Thymus (tissue), 11 donors: Measurements from ENCODE around the gene IL15. TPM values are rescaled to one million over a fixed set of nuclear protein-coding genes. Genes with fewer than 3 reads are reported as not detected.
A peak's percentile ranks its signal among the peaks of the same experiment; 100 is the strongest.
"Not testable (repeated sequence)": the region's sequence is repeated elsewhere in the genome, so short reads cannot be mapped to it uniquely, and the experiment has no call there.

Experiments used
- DNase-seq, 9 donors: peaks; one replicate each; pipeline ENCODE4 v3.0.0-alpha.2; 2013; ENCODE audit warnings: low spot score in 9 of 9, low read depth in 6 of 9, missing footprints in 1 of 9
- H3K27ac ChIP-seq, 2 donors: one replicate each; pipeline ENCODE4 v1.5.1; 2013; ENCODE audit warnings: control low read depth in 1 of 2, low read depth in 1 of 2, low read length in 1 of 2, mild to moderate bottlenecking in 1 of 2, moderate library complexity in 1 of 2
- H3K27me3 ChIP-seq, 2 donors: one replicate each; pipeline ENCODE4 v1.5.1; 2013; ENCODE audit warnings: low read length in 1 of 2; ENCODE audit not compliant: control insufficient read depth in 2 of 2, insufficient read depth in 1 of 2
- H3K36me3 ChIP-seq, 2 donors: one replicate each; pipeline ENCODE4 v1.5.1; 2013; ENCODE audit warnings: low read length in 1 of 2, mild to moderate bottlenecking in 1 of 2, moderate library complexity in 1 of 2; ENCODE audit not compliant: control insufficient read depth in 2 of 2, insufficient read depth in 2 of 2
- H3K4me1 ChIP-seq, 2 donors: one replicate each; pipeline ENCODE4 v1.5.1; 2013; ENCODE audit warnings: low read length in 2 of 2; ENCODE audit not compliant: control insufficient read depth in 2 of 2, insufficient read depth in 2 of 2
- H3K4me3 ChIP-seq, 2 donors: one replicate each; pipeline ENCODE4 v1.5.1; 2013; ENCODE audit warnings: low read length in 2 of 2, control low read depth in 1 of 2, mild to moderate bottlenecking in 1 of 2
- H3K9me3 ChIP-seq, 2 donors: one replicate each; pipeline ENCODE4 v1.5.1; 2013; ENCODE audit warnings: low read length in 1 of 2, mild to moderate bottlenecking in 1 of 2; ENCODE audit not compliant: control insufficient read depth in 2 of 2, insufficient read depth in 1 of 2
- WGBS: extraction: QIAGEN DNeasy Blood & Tissue Kit; methylation state at CpG from one replicate; pipeline ENCODE4 v1.1.7; 2013; 5-methylcytosine and 5-hydroxymethylcytosine counted together
- polyA plus RNA-seq: library from polyadenylated mRNA; stranded (reverse); fragments of 200-250 nt; gene quantifications from one replicate; pipeline ENCODE4 v1.2.3, GENCODE V29; 2013
- total RNA-seq: library from RNA; stranded (reverse); fragments of 120-200 nt; gene quantifications from one replicate; pipeline ENCODE4 v1.2.4, GENCODE V29; 2013
- donor health status: healthy.

Gene IL15
- total and polyA plus RNA-seq, 2 donors, result 9.1 to 38.9 TPM

DNA sequence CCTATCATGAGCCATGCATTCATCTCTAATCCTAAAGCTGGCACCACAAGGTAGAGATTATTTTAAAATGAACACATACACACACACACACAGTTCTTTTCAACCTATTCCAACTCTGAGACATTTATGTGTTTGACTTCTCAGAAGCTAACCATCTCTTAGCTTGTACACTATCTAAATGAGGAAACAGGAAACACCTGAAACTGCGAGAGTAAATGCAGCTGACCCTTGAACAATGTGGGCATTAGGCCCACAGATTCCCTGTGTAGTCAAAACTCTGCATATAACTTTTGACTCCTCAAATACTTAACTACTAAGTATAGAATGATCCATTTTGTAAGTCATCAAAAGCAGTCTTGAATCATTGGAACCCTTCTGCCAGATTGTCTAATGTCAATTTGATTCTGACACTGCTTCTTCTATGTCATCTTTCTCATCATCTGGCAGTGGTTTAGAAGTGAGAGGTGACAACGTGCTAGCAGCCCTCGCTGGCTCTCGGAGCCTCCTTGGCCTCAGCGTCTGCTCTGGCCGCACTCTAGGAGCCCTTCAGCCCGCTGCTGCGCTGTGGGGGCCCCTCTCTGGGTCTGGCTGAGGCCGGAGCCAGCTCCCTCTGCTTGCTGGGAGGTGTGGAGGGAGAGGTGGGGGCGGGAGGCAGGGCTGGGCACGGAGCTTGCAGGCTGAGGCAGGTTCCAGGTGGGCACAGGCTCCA lies 21.4 kb upstream of the IL15 start:
- Histone ChIP-seq H3K9me3 (peaks cover 0 to 6% of the 10 kb centered on the region in 2 donors), H3K4me1 (no peaks in the 10 kb centered on the region), H3K27me3 (no peaks in the 10 kb centered on the region), H3K27ac (no peak overlapping the region), H3K36me3 (no peaks in the 10 kb centered on the region), H3K4me3 (no peak overlapping the region)
- no peak for DNase-seq
- WGBS, result 84% methylated on average over 11 of the region's 11 CpGs

DNA sequence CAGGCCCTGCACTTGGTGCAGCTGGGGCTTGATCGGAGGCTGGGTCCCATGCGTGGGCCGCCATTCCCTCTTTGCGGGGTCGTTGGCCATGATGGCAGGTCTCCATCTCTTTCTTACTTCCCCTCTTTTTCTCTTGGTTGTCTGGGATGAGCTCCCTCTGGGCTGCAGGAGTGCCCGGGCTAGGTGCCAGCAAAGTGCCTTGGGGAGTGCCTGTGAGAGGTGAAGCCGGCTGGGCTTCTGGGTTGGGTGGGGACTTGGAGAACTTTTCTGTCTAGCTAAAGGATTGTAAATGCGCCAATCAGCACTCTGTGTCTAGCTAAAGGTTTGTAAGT lies 20.8 kb upstream of the IL15 start:
- H3K36me3 ChIP-seq, H3K4me1 ChIP-seq, H3K4me3 ChIP-seq, H3K27ac ChIP-seq, H3K9me3 ChIP-seq, H3K27me3 ChIP-seq, DNase-seq: not testable (repeated sequence)
- 96% methylated on average over 8 of the region's 8 CpGs for WGBS

DNA sequence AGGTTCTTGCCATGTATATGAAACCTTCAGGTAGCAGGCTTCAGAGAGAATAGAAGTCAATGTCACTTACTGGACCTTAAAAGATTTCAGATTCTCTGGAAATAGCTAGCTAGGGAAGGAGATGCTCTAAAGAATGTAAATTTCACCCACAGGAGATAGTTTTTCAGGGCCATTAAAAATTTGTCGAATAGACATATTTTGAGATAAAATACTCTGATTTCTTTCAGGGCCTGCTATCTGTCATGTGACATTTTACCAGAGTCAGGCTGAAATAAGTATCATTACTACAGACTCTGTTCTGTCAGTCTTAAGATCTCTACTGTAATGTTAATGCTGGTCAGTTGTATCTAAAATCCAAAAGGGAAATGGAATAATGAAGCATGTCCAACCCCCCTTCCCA lies 15.7 kb upstream of the IL15 start:
- no peaks in the 10 kb centered on the region for H3K4me1 ChIP-seq
- H3K27me3 ChIP-seq, result no peaks in the 10 kb centered on the region
- no peak for DNase-seq
- no peak overlapping the region for H3K4me3 ChIP-seq
- H3K9me3 ChIP-seq, result peaks cover 0 to 6% of the 10 kb centered on the region in 2 donors
- 95% methylated on average over 1 of the region's 1 CpG for WGBS
- H3K27ac ChIP-seq, result no peak overlapping the region
- H3K36me3 ChIP-seq, result no peaks in the 10 kb centered on the region

DNA sequence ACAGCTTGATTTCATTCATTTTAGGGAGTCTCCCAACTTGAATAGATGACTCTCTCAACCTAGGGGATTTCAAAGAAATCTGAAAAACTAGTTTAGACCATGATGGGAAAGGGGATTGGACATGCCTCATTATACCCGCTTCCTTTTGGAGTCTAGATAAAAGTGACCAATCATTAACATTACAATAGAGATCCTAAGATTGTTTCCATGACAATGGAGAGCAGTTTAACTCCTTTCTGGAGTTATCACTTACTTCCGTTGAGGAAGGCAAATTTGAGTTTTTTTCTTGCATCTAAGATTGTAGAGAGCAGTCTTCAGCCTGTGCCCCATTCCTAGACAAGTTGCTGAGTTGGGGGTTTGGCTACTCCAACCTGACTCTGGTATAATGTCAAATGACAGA lies 11.4 kb upstream of the IL15 start:
- H3K4me3 ChIP-seq, result no peak overlapping the region
- 72% methylated on average over 2 of the region's 2 CpGs for WGBS

DNA sequence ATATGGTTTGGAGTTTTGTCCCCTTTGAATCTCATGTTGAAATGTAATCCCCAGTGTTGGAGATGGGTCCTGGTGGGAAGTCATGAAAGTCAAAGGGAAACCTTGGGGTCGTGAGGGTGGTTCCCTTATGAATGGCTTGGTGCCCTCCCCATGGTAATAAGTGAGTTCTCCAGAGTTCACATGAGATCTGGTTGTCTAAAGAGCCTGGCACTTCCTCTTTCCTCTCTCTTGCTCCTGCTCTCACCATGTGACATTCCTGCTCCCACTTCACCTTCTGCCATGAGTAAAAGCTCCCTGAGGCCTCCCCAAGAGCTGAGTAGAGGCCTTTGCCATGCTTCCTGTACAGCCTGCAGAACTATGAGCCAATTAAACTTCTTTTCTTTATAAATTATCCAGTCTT lies 5.5 kb upstream of the IL15 start:
- H3K4me3 ChIP-seq, result no peak overlapping the region
- 93% methylated on average over 1 of the region's 1 CpG for WGBS
- H3K27me3 ChIP-seq, result peaks cover 0 to 3% of the 10 kb centered on the region in 2 donors
- no peaks in the 10 kb centered on the region for H3K36me3 ChIP-seq
- no peak for DNase-seq
- H3K4me1 ChIP-seq, result peaks cover under 1 to 1% of the 10 kb centered on the region in 2 donors
- no peak overlapping the region for H3K27ac ChIP-seq
- no peaks in the 10 kb centered on the region for H3K9me3 ChIP-seq

More for the DNA sequence above, 11.4 kb upstream of the IL15 start:
- no peaks in the 10 kb centered on the region for H3K4me1 ChIP-seq
- no peak overlapping the region for H3K27ac ChIP-seq
- no peaks in the 10 kb centered on the region for H3K27me3 ChIP-seq
- no peak for DNase-seq
- H3K36me3 ChIP-seq, result no peaks in the 10 kb centered on the region
- H3K9me3 ChIP-seq, result no peaks in the 10 kb centered on the region

DNA sequence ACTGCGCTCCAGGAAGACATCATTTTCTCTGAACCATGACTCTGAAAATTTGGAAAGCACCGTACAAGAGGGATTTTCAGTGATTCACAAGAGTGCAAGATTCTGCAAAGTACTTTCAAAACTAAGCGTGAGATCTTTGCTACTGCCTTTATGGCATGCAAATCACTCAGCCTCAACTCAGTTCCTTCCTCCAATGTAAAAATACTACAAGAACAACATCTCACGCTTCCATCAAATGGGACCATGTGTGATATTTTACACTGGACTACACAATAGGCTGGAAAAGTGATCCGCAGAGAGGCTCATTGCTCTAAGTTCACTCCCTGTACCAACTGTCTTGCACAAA lies 674 bp upstream of the IL15 start:
- peaks cover 0 to 17% of the 10 kb centered on the region in 2 donors for H3K27me3 ChIP-seq
- H3K4me1 ChIP-seq, result peaks cover 6 to 13% of the 10 kb centered on the region in 2 donors
- H3K9me3 ChIP-seq, result no peaks in the 10 kb centered on the region
- H3K27ac ChIP-seq, result peak overlapping the region; percentile 74 to 84
- peak overlapping the region; percentile 69 to 95 for H3K4me3 ChIP-seq
- no peaks in the 10 kb centered on the region for H3K36me3 ChIP-seq
- 52% methylated on average over 5 of the region's 5 CpGs for WGBS
- DNase-seq, result peak in 1 of 9 donors; percentile 3

DNA sequence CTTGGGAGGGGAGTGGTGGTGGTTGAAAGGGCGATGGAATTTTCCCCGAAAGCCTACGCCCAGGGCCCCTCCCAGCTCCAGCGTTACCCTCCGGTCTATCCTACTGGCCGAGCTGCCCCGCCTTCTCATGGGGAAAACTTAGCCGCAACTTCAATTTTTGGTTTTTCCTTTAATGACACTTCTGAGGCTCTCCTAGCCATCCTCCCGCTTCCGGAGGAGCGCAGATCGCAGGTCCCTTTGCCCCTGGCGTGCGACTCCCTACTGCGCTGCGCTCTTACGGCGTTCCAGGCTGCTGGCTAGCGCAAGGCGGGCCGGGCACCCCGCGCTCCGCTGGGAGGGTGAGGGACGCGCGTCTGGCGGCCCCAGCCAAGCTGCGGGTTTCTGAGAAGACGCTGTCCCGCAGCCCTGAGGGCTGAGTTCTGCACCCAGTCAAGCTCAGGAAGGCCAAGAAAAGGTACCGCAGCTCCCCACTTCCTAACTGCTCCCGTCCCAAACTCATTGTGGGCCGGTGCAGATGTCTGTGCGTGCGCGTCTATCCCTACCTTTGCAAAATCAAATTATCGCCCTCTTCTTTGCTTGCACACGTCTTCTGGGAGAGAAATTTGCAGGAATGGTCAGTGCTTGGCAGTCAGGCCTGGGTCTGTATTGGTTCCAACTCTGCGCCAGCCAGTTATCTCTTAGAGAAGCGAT lies 533 bp downstream of the IL15 start:
- H3K9me3 ChIP-seq, result no peaks in the 10 kb centered on the region
- peak overlapping the region; percentile 69 to 95 for H3K4me3 ChIP-seq
- peaks cover 6 to 13% of the 10 kb centered on the region in 2 donors for H3K4me1 ChIP-seq
- peak in 6 of 9 donors; percentile 7 to 46 (median 14) for DNase-seq
- H3K27me3 ChIP-seq, result peaks cover 0 to 17% of the 10 kb centered on the region in 2 donors
- H3K27ac ChIP-seq, result peak overlapping the region; percentile 74 to 84
- H3K36me3 ChIP-seq, result no peaks in the 10 kb centered on the region
- 5% methylated on average over 41 of the region's 41 CpGs for WGBS

DNA sequence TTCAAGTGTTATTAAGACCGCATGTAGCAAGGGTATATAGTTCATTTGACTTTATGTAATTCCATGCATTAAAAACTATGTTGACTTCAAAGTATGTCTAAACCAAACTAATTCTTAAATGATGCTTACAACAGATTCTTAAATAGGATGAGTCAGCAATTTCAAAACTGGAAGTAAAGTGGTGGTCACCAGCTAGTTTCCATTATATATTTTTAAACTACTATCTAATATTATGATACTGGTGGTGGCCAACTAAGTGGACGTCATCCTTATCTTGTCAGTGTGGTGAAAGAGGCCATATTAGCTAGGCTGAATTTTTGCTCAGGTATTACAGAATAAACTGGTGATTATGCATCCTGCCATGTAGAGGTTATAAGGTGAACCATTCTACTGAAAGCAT lies 1.2 kb downstream of the IL15 start:
- DNase-seq, result no peak
- Histone ChIP-seq H3K36me3 (no peaks in the 10 kb centered on the region), H3K4me3 (peak overlapping the region; percentile 69 to 95), H3K4me1 (peaks cover 6 to 13% of the 10 kb centered on the region in 2 donors), H3K27ac (peak overlapping the region in 1 of 2 donors; percentile 74), H3K9me3 (no peaks in the 10 kb centered on the region), H3K27me3 (peaks cover 0 to 17% of the 10 kb centered on the region in 2 donors)
- WGBS, result 92% methylated on average over 2 of the region's 2 CpGs

DNA sequence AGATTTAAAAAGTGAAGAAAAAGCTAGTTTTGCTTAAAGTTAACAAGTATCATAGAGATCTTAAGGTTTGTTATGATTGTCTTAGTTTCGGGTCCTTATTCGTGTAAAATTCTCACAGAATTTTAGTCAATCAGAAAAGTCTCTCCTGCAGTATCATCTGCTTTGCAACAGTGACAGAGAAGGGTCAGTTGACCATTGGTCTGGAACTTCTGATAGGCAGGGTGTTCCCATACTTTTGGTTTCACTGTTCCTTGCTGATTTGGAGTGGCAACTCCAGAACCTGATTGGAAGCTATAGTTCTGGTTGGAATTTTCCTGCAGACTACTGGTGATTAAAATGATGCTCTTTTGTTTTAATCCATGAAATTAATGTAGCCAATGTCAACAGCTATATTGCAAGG lies 1.8 kb downstream of the IL15 start:
- Histone ChIP-seq H3K36me3 (no peaks in the 10 kb centered on the region), H3K4me1 (peaks cover 6 to 13% of the 10 kb centered on the region in 2 donors), H3K4me3 (no peak overlapping the region), H3K27me3 (peaks cover 0 to 17% of the 10 kb centered on the region in 2 donors), H3K27ac (peak overlapping the region in 1 of 2 donors; percentile 8), H3K9me3 (no peaks in the 10 kb centered on the region)
- WGBS, result 96% methylated on average over 2 of the region's 2 CpGs
- DNase-seq, result no peak
